Activated gamma-delta T cell (primary cell): ENCODE measurements around the gene FZD8.

Source experiments
- DNase-seq: peaks from one replicate; lab custom pipeline; 2025; lab: John Stamatoyannopoulos, UW

Gene FZD8

DNA sequence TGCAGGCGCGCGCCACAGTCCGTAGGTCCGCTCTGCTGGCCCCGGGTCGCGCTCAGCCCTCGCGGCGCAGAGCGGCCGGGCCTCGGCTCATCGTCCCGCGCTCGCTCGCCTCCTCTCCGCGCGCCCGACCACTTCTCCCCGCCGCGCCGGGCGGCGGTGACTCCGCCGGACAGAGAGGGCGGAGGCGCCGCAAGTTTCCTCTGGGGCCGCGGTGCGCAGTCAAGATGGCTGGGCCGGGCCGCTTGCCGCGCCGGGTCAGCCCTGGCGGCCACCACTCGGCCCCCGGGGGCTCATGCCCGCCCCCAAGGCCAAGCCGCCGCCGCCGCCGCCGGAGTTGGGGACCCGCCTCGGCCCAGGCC is 441 bp downstream of the FZD8 start:
- DNase-seq: peak; percentile 14

DNA sequence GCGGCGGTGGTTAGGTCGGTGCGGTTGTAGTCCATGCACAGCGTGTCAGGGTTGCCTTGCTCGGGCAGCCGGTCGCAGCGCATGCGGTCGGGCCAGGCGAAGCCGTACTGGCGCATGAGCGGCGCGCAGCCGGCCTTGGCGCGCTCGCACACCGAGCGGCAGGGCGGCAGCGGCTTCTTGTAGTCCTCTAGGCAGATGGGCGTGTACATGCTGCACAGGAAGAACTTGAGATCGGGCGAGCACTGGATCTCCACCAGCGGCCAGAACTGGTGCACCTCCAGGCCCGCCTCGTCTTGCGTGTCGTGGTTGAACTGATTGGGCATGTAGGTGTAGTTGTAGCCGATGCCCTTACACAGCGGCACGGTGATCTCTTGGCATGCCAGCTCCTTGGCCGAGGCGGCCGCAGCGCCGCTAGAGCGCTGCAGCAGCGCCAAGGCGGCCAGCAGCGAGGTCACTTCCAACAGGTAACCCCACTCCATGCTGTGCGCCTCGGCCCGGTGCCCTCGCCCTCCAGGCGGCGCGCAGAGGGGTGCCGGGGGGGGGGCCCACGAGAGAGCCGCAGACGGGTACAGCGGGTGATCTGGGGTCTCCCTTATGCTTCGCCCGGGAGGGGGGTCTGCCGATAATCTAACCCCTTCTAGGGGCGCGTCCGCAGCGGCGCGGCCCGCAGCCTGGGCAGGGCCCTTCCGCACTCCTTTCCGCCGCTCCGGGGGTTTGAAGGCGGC is 983 bp downstream of the FZD8 start:
- peak; percentile 17 for DNase-seq

DNA sequence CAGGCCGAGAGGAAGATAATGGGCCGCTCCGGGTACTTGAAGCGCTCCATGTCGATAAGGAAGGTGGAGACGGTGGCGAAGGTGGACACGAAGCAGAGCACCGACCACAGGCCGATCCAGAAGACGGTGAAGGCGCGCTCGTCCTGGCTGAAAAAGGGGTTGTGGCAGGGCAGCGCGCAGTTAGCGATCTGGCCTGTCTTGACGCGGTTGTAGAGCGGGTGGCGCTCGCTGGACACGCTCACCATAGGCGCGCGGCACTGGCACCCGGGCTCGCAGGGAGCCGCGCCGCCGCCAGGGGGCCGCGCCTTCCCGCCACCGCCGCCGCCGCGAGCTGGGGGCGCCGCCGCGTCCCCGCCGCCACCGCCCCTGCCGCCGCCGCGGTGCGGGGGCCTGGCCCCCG is 1.6 kb downstream of the FZD8 start:
- no peak for DNase-seq

DNA sequence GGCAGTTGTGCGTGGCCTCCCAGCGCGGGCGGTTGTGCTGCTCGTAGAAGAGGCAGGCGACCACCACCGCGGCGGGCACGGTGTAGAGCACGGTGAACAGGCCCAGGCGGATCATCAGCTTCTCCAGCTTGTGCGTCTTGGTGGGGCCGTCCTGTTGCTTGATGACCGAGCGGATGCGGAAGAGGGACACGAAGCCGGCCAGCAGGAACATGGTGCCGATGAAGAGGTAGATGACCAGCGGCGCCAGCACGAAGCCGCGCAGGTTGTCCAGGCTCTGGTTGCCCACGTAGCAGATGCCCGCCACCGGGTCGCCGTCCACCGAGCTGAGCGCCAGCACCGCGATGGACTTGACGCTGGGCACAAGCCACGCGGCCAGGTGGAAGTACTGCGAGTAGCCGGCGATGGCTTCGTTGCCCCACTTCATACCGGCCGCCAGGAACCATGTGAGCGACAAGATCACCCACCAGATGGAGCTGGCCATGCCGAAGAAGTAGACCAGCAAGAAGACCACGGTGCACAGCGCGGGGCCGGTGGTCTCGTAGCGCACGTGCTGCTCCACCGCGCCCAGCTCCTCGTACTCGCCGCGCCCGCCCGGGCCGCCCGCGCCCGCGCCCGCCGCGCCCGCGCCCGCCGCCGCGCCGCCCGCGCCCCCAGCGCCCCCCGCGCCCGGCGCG is 2.2 kb downstream of the FZD8 start:
- DNase-seq: peak; percentile 13

DNA sequence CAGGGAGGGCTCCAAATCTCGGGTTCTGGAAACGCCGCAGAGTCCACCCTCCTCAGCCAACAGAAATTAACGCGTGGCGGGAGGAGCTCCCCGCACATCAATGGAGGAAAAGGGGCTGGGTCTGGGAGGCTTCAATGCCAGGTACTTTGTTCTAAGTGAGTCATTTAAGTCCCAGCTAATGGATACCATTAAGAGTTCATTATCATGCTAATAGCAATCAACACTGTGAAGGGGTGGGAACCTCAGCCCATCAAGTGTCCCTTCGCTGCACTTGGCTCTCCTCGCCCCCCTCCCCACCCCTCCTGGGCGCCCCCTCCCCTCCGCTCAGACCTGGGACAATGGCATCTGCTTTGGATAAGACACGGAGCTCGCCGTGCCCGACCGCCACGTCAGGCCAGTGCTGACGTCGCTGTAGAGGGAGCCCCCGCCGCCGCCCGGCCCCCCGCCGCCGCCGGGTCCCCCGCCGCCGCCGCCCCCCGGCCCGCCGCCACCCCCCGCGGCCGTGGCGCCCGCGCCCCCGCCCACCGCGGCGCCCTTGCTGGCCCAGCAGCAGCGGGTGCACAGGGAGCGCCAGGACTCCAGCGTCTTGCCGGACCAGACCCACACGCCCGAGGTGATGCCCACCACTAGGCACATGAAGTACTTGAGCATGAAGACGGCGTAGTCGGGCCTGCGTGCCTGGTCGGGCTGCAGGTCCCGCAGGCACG is 2.9 kb downstream of the FZD8 start:
- no peak for DNase-seq

DNA sequence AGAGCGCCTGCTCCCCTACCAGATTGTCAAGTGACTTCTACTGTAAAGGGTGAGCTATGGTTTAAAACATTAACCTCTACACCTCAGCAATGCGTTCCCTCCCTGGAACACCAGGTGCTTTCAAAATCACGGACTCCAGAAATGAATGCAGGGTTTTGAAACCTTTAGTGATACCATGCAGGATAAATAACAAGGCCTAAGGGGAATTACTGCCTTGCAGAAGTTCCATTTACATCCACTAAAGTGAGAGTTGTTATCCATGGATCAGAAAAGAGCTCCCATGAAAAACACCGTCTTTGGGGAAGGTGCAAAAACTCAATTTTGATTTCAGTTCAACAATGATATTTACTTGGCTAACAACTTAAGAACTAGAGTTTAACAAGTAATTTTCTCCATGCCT is 4.0 kb downstream of the FZD8 start:
- no peak for DNase-seq

DNA sequence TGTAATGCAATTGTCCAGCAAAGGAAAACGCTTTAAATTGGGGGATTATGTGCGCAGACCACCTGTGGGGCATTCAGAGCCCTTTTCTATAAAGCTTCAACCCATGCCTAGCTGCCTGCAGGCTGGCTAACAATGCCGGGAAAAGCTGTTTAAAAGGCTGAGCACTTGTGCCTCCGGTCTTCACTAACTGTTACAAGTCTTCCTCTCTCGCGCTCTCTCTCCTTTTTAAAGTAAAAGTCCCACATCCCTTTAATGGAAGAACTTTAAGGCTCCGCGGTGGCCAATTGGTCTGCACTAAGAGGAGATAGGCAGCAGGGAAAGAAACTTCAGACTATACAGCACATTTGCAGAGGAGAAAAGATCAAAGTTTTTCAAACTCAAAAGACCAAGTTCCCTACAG is 4.6 kb downstream of the FZD8 start:
- no peak for DNase-seq

DNA sequence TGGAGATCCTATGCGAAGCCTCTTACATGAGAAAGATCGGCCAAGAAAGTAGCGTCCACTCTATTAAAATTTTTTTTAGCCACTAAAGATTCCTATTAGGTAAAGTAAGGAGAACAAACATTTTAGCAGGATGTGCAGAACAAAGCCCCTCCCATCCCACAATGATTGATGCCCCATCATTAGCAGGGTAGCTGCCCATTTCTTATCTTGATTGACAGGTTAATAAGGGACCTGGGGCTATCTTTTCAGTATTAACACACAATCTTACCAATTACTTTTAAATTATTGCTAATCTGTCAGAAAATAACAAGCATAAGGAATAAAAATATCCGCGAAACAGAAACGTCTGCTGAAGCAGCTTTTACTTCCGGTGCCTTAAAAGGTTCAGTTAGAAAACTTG is 5.1 kb downstream of the FZD8 start:
- DNase-seq: no peak

DNA sequence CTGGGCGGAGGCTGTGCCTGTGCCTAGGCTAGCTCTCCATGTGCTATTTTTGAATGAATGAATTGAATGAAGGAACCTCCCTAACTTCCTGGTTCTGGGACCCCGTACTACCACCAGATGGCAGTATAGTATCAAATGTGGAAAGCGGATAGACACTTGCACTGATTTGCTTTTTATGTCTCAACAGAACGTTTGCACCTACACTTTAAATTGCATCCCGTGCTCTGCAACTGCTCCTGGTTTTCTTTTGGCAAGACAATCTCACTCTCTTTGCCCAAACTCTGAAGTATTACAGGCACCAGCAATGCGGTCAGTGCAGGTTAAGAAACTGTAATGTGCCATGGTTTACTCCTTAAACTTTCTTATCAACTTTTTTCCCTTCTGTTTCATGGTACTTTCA is 6.5 kb downstream of the FZD8 start:
- DNase-seq: no peak

DNA sequence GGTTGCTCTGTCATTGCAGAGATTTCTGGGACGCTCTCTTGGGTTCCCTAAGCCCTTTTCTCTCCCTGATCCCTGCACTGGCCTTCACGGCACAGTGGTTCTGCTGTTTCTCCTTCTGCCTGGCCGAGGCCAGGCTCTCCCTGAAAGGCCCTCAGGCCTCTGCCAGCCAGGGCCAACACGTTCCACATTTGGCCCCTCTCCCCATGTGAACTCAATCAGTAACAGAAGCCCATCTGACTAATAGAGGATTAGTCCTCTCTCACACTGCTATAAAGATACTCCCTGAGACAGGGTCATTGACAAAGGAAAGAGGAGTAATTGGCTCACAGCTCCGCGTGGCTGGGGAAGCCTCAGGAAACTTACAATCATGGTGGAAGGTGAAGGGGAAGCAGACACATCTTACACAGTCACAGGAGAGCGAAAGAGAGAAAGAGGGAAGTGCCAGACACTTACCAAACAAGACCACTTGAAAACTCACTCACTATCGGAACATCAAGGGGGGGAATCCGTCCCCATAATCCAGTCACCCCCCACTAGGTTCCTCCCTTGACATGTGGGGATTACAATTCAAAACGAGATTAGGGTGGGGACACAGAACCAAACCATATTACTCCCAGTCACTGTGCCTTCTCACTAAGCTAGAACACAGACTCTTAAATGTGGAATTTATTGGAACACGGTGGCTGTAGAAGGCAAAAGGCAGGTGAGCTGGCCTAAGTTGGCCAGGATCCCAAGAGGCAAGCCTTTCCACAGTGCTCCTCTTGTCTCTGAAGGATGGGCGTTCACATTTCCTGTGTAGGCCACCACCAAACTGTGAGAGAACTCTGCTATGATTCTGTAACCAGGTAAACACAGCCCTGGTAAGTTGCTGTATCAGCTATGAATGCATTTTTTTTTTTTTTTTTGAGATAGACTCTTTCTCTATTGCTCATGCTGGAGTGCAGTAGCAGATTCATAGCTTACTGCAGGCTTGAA is 8.8 kb downstream of the FZD8 start:
- no peak for DNase-seq

DNA sequence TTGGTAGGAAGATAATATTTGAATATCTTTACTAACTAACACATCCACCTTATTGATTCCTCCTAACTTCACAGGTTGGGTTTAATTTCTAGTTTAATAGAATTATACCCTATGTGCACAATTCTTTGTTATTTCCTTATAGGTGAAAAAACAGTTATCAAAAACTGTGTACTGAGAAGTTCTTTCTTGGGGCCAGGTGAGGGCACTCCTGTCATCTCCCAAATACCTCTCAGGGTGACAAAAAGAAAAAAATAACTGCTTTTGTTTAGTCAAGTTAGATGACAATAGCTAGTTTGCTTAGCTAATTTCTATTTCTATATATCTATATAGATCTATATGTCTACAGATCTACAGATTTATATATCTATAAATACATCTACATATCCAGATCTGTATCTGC is 10.1 kb downstream of the FZD8 start:
- DNase-seq: no peak

DNA sequence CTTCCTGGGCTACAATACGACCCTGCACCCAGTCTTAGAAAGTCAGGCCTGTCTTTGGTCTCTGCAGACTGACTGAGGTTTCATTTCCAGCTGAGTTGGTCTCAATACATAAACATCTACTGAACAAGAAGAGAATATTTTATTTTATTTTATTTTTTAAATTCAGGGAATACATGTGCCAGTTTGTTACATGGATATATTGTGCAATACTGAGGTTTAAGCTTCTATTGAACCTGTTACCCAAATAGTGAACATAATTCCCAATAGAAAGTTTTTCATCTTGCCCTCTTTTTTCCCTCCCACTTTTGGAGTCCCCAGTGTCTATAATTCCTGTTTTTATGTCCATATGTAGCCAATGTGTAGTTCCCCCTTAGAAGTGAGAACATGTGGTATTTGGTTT is 10.7 kb downstream of the FZD8 start:
- DNase-seq: no peak

DNA sequence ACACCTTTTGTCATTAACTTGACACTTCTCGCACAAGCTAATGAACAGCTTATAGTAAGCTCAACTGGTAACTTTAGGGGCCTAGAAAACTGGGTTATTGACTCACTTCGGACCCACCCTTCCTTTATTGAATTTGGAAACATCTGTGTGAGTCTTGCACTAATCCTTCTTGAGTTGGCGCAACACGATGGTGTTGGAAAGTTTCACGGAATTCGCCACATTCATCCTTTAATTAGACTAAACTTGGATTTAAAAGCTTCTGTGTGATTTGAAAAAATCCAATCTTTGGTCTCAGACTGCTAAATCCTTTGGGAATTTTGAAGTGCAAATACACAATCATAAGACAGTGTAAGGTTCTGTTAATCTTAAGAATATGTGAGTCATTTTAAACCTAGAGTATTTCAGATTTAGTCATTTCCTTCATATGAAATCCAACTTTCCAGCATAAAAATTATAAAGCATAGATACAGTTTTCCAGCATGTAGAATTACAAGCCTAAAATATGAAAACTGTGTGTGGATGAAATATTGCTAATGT is 15.1 kb downstream of the FZD8 start:
- DNase-seq: no peak

DNA sequence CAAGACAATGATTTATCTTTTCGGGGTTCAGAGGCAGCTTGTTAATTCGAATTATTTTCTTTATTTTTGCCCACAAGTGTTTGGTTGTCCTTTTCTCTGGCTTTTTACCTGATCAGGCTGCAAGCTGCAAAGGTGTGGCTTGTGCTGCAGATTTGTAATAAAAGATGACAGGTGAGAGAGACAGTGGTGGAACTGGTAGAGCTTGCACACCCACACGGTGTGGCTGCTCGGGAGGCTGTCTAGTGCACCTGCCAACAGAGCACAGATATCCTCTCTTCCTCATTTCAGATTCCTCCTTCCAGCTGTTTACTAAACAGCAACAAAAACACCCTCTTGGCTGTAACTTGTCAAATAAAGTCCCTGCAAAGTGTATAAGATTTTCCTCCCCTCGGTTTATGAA is 27.8 kb downstream of the FZD8 start:
- no peak for DNase-seq

DNA sequence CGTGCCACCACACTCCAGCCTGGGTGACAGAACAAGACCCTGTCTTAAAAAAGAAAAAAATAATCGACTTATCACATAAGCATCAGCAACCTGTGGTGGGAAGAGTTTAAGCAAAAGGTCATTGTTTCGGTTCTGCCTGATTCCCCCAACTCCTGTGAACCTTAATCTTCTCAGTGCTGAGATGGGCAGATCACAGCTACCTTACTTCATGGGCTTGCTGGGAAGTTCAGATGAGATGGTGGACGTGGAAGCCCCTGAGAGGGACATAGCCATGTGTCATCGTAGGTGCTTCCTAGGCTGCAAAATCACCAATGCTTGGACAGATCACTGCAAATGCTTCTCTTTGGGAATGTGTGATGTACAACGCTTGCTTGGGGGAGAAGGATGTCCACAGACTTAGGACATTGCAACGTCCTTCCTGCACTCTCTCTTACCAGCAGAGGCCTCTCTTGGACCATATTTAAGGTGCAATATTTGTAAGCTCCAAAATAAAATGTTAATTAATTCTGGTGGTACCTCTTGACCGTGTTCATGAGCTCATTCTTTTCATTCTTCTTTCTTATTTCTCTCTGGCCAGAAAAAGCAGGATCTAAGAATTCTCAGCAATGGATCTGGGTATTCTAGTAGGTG is 28.4 kb downstream of the FZD8 start:
- no peak for DNase-seq

DNA sequence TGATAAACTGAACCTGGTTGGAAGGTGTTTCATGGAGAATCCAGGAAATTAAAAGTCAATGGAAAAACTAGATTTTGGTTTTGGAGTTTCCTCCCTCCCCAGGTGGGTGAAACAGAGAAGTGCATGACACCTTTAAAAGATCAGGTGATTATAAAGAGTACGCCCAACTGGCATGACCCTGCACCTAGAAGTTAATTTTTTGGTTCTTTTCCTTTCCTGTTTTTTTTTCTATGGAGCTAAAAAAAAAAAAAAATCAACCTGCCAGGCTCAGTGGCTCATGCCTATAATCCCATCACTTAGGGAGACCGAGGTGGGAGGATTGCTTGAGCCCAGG is 29.0 kb downstream of the FZD8 start:
- DNase-seq: no peak

DNA sequence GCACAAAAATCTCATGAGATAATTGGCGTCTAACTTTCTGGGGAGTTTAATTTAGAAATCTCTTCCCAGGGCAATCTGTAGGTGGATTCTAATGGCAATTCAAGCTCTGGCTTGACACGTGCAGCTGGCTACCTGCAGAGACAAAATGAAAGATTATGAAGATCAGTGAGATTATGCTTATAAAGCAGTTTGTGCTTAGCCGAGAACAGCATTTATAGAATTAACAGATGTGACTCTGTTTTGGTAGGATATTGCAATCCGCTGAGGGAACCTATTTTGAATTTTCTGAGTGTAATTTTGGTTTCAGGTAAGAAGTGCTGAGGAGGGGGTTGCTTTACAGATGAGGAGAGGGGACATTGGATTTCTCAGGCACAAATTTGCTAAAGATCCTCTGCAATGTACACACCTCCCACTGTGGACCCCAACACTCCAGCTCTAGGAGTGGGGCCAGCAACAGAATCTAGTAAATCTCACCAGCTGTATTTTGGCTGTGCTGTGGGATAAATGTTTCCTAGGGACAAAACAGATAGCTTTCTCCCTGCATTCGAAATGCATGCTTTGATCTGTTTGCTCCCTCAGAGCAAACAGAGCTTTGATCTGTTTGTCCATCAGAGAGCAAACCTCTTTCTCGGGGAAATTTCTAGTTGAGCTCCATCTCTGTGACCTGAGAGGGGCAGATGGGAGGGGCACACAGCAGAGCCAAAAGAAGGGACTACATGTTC is 29.6 kb downstream of the FZD8 start:
- no peak for DNase-seq

DNA sequence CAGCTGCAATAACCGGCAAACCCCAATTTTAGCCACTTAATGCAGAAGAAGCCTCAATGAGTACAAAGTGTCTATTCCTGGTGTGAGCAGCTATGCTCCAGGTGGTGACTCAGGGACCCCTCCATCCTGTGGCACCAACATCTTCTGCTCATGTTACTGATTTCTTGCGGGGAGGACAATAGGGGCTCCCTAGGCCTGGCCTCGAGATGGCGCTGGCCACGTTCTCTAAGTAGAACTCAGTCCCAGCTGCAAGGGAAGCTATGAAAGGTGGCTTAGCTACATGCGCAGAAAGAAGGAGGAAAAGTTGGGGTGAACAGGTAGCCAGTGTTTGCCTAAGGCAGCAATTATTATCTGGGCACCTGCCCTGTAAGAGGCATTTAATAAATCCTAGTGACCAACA is 30.3 kb downstream of the FZD8 start:
- DNase-seq: no peak

DNA sequence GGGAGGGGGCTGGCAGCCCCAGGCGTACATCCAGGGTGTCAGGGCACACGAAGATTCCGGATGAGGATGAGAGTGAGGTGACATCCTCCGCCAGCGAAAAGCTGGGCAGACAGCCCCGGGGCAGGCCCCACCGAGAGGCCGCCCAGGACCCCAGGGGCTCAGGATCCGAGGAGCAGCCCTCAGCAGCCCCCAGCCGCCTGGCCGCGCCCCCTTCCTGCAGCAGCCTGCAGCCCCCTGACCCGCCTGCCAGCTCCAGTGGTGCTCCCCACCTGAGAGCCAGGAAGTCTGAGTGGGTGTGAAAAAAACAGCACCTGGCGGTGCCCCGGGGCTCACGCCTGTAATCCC is 33.8 kb downstream of the FZD8 start:
- DNase-seq: no peak

DNA sequence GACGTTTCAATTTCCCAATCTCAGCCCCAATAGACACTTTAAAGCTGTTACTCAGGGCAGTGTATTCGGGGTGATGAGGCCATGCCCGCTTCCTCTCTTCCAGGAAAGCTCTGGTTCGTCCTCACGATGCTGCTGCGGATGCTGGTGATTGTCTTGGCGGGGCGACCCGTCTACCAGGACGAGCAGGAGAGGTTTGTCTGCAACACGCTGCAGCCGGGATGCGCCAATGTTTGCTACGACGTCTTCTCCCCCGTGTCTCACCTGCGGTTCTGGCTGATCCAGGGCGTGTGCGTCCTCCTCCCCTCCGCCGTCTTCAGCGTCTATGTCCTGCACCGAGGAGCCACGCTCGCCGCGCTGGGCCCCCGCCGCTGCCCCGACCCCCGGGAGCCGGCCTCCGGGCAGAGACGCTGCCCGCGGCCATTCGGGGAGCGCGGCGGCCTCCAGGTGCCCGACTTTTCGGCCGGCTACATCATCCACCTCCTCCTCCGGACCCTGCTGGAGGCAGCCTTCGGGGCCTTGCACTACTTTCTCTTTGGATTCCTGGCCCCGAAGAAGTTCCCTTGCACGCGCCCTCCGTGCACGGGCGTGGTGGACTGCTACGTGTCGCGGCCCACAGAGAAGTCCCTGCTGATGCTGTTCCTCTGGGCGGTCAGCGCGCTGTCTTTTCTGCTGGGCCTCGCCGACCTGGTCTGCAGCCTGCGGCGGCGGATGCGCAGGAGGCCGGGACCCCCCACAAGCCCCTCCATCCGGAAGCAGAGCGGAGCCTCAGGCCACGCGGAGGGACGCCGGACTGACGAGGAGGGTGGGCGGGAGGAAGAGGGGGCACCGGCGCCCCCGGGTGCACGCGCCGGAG is 34.4 kb downstream of the FZD8 start:
- DNase-seq: peak; percentile 15
